ENCODE results near the gene MXD4.

The MXD4 gene, protein sequence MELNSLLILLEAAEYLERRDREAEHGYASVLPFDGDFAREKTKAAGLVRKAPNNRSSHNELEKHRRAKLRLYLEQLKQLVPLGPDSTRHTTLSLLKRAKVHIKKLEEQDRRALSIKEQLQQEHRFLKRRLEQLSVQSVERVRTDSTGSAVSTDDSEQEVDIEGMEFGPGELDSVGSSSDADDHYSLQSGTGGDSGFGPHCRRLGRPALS

DNA sequence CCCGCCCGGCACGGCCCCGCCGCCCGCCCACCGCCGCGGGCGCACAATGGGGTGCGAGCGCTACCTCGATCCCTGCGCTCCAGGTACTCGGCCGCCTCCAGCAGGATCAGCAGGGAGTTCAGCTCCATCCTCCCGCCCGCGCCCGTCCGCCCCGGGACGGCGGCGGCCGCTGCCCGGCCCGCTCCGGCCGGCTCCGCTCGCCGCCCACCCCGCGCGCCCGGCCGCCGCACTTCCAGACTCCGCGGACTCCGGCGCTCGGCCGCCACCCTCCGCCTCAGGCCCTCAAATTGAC is at the start of gene MXD4:
Gene MXD4 (minus strand): TSS at position 257 of the 292 bp plus-strand sequence. CDS start 129 bp downstream, at position 128.
- no peak for DNase-seq (ENCODE audit: low spot score)

DNA sequence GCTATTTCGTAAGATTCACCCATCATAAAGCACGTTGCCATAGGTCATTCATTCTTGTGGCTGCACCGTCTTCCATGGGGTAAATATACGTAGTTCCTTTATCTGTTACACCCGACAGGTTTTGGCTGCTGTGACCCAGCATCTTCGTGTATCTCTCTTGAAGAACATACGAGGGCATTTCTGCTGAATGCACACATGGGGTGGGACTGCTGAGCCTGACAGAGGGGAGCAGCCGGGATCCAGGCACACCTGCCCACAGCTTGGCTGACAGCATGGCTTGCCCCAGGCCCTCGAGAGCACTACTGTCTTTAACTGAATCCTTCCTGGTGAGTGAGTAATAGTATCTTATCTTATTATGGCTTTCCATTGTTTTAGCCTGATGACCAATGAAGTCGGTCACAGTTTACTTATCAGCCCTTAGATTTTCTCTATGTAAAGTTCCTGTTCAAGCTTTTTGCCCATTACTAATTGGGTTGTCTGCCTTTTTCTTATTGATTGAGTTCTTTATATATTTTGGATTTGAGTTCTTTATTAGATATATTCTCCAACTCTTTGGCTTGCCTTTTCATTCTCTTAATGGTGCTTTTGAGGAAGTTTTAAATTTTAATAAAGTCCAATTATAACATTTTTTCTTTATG is 45.0 kb upstream of the MXD4 start:
- DNase-seq (ENCODE audit: low spot score), result no peak

DNA sequence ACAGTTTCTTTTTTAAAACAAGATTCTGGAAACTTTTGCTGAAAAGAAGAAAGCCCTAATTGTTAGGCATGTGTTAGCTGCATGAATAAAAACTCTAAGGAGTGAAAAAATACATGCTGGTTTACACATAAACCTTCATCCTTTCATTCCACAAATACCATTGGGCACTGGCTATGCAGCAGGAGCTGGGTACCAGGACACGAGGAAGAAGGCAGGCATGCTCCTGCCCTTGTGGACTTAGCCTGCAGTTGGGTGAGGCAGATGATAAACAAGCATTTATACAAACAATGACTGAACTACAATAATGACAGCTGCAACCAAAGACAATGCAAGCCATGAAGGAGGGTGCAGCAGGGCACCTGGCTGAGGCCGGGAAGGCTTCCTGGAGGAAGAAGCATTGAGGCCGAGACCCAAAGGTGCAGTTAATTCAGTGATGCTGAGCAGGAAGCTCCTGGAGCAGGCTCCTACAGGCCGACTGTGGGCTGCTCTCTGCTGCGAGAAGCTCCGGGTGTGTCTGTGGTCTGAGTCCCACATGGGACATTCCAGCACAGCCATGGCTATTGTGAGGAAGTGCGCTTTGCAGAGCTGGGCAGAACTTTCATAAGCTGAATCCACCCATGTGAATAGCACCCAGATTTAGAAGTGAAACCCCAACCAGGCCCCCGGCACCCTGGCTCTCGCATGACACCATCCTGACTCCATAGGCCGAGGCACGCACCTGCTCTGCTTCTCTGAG is 44.0 kb upstream of the MXD4 start:
- no peak for DNase-seq (ENCODE audit: low spot score)

DNA sequence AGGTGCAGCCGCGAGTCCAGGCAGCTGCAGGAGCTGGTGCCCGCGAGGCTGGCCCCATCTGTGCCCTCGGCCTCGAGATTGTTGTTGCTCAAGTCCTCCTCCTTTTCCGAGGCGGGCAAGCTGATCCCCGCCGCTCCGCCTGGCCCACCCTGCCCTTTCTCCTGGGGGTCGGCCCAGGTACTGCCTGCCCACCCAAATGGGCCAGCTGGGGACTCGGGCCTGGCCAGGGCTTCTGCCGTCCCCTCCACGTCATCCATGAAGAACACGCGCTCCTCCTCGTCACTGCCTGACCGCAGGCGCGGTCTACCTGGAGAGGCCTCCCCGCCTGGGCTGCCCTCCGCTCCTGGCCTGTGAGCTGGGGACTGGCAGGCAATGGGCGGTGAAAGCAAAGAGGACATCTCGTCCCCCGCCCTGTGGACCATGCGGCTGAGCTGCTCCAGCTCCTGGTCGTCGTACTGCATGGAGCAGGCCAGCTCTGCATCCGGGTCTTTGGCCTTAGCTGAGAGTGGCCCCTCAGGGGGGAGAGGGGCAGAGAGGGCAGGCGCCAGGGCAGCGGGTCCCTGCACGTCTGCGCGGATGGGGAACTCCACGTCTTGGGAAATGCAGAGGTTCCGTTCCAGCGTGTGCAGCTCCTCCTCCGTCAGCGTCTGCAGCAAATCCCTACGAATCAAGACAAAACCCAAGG is 43.1 kb upstream of the MXD4 start:
- no peak for DNase-seq (ENCODE audit: low spot score)

DNA sequence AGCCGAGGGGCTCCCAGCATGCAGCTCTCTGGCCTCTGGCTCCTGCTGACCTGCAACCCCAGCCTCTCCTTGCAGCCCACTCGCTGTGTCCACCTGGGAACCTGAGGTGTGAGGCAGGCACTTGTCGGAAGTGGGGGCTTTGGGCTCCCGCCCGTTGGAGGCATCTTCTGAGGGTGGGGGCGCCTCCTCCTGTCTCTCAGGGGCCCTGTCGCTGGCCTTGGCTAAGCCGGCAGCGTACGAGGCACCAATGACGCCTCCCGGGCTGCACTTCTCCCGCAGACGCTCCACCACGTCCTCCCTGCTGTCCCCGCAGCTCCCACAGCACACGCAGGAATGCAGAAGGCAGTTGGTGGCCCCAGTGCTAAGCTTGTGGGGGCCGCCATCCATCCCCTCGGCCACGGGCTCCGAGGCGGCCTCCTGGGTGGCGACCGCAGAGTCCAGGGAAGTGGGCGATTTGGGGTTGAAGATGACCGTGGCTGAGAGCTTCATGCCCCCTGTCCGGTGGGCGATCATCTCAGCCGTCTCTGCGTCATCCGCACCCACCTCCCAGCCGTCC is 42.5 kb upstream of the MXD4 start:
- DNase-seq (ENCODE audit: low spot score), result no peak

DNA sequence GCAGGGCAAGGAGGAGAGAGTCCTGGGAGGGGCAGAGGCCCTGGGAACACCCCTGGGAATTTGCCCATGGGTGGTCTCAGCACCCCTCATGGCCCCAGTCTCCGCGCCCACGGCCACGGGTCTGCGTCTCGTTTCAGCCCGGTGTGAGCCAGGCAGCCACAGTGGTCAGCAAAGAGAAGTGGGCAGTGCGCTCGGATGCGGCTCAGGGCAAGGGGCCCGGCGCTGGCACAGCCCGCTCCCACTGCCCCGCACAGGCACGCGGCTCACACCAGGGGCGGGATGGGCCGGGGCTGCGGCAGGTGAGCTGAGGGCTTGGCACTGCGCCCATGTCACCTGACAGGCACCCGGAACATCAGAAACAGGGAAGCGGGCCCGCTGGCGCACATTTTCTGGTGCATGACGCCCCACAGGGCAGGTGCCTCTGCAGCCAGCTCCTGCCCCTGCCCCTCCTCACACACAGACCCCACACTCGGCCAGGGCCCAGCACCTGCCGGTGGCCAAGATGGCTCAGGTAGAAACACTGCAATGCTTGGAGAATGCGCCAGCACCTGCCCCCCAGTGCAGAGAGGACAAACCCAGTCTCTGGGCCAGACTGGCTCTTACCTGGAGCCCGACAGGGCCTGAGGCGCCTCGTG is 41.9 kb upstream of the MXD4 start:
- no peak for DNase-seq (ENCODE audit: low spot score)

DNA sequence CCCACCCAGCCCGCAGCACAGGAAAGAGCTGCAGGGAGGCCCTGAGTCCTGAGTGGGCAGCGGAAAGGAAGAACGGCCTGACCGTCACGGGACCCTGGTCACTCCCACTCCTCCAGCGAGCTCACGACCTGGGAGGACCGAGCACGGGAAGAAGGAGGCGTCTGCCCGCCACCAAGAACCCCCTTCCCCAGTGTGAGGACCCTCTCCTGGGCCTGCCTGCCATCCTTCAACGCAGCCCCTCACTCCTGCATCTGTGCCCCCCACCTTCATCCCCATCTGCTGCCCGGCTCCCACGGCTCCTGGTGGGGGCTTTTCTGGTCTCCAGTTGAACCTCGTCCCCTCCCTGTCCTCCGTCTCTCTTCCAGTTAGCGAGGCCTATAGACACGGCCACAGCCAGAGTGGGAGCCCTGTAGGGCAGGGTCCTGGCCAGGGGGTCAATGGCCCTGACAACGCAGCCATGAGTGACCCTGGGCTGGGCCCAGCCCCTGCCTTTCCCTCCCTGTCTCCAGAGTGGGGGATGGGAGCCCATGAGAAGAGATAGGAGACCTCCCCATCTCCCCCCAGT is 41.3 kb upstream of the MXD4 start:
- no peak for DNase-seq (ENCODE audit: low spot score)

DNA sequence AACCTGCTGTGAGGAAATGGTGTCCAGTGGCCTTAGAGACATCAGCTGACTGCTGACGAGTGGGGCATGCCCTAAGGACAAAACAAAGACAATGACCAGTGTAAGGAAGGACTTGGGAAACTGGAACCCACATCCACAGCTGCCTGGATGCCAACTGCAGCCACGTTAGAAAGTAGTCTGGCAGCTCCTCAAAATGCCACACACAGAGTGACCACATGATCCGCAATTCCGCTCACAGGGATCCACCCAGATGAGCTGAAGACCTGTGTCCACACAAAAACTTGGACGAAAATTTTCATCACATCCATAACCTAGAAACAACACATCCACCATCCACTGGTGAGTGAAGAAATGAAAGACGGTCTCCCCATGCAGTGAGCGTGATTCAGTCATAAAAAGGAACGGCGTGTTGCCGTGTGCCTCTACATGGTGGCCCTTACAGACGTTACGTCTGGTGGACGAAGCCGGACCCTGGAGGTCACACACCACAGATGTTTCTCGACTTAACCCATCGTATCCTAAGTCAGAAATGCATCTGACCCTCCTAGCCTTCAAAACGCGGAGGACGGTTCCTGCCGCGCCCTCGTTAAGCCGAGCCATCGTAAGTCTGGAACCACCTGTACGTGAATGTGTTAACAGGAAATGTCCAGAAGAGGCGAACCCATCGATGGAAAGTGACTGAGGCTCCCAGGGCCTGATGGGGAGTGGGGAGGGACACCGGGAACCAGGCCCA is 40.6 kb upstream of the MXD4 start:
- no peak for DNase-seq (ENCODE audit: low spot score)

DNA sequence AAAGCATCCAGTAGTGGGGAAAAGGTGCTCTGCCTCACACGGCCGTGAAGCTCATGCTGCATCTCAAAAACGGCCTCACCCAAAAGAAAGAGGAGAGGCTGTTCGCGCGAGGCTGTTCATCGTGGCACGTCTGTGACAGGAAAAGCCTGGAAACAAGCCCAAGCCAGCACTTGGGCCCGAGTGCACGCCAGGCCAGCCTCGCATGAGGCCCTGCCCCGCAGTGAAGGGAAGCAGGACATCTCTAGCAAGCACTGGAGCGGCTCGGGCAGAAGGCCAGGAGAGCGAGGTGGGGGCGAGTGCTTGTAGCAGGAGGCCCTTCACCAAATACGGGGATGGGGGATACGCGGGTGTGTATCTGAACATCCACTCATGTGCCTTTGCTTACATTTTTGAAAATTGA is 39.9 kb upstream of the MXD4 start:
- no peak for DNase-seq (ENCODE audit: low spot score)

DNA sequence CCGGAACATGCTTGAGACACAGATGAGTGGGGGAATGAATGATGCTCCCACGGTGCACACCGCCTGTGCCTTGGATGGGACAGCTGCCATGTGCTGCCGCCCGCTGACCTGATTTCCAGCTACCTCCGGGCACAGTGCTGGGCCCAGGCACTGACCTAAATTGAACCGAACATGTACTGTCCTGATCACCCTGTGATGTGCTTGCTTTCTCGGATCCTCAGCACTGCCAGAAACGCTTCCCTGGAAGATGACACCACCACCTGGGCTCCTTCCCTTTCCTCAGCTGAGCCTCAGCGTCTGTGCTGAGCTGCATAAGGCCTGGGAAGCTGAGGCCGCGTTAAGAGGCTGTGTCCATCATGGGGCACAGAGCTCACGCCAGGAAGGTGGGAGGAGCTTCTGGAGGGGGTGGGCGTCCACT is 39.3 kb upstream of the MXD4 start:
- DNase-seq (ENCODE audit: low spot score), result no peak

DNA sequence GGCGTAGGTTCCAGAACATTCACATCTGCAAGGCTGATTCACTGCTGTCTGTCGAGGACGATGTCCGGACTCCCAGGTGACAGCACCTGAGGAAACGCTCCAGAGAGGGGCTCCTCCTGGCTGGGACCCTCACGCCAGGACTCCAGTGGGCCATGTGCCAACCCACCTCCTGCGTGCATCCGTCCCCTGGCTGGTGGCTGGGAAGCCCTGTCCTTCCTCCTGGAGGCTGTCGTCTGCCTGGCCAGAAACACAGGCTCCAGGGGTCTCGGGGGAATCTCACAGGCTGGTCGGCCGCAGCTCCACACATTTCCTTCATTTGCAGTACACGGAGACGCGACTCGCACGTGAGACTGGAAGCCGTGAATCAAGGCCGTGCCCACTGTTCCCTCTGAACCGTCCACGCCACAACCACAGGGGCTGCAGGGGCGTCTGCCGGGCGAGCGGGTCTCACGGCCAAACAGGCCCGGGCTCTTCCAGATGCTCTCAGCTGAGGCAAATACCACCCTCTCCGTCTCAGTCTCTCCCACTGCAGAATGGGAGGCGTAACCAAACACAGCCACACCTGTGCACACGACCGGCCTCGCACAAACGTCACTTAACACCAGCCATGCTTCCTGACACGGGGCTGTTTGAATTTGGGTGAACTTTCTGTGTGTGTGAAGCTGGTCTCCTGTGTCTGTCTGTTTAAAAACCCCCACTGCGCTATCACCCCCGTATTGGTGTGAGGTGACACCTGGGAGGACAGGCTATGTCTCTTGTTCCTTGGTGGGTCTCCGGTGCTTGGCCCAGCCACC is 38.7 kb upstream of the MXD4 start:
- no peak for DNase-seq (ENCODE audit: low spot score)

DNA sequence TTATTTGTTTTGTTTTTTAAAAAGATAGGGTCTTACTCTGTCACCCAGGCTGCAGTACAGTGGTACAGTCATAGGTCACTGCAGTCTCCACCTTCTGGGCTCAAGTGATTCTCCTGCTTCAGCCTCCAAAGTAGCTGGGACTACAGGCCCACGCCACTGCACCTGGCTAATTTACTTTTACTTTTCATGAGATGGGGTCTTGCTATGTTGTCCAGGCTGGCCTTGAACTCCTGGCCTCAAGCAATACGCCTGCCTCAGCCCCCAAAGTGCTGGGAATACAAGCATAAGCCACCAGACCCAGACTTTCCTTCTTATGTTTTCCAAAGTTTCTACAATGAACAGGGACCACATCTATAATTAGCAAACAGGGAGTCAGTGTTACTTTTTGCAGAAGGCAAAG is 37.9 kb upstream of the MXD4 start:
- no peak for DNase-seq (ENCODE audit: low spot score)

DNA sequence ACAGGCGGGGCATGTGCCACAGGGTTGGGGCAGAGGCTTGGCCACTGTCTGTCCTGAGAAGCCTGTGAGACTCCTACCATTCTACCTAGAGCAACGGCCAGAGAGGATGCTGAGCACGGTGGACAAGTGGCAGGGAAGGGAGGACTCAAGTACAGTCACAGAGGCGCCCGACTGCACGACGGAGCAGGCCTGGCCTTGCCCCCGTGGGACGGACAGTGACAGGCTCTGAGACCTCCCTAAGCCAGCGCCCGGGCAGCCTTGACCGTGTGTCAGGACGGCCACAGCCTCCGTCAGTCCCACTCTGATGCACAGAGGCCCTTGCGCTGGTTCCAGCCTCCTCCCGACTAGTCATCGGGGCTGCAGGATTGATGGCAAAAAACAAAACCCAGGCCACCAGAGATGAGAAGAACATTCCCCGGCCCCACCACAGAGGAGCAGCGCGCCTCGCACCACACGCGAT is 36.7 kb upstream of the MXD4 start:
- DNase-seq (ENCODE audit: low spot score), result no peak

DNA sequence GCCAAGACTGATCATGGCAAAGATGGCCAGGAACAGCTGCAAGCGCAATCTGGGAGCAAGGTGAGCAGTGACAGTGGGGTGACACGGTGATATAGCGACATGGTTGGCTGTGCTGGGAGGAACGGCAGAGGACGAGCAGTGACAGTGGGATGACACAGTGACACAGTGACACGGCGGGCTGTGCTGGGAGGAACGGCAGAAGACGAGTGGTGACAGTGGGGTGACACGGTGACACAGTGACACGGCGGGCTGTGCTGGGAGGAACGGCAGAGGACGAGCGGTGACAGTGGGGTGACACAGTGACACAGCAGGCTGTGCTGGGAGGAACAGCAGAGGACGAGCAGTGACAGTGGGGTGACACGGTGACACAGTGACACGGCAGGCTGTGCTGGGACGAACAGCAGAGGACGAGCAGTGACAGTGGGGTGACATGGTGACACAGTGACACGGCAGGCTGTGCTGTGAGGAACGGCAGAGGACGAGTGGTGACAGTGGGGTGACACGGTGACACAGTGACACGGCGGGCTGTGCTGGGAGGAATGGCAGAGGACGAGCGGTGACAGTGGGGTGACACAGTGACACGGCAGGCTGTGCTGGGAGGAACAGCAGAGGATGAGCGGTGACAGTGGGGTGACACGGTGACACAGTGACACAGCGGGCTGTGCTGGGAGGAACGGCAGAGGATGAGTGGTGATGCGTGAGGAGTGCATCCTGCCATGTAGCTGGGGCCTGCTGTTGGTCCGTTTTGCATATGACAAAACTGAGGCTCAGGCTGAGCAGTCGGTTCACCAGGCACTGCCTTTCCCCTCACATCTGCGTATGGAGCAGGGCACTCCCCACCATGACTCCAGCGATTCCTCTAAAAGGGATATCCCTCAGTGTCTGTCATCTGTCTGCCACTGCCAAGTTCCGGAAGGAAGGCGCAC is 36.0 kb upstream of the MXD4 start:
- no peak for DNase-seq (ENCODE audit: low spot score)

DNA sequence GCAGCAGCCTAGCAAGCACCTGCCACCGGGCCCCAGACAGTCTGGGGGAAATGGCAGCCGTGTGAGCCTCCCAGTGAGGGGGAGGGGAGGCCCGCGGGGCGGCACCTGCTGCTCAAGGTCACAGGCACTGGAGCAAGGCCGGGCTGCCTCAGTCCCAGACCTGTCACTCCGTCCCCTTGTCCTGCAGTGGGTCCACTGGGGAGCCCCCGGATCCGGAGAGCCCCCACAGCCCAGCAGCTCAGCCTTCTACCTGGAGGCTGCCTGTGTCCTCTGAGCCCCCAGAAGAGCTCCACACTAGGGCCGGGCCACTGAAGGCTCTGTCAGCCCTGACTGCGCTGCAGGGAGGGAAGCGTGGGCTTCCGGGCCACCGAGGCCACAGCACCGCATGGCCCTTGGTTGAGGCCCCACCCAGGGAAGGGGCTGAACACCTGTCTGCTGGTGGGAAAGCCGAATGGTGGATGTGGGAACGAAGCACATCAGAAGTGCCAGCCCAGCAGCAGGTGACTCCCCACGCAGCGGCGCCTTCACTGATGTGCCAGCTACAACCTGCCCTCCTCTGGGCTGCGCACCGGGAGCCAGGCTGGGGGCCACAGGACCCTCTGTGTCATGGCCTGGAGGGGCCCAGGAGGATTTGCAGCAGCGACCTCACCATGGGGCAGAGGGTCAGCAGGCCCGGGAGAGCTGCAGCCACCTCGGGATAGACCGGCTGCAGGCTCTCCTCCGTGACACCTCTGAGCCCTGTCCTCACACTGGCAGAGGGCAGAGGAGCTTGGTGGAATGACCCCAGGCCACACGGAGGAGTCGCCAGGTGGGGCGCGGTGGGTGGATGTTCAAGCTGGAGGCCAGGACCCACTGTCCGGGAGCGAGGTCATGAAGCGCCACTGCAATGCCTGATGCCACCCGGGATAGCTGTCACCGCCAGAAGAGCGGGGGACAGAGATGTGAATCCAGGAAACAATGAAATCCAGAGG is 35.0 kb upstream of the MXD4 start:
- DNase-seq (ENCODE audit: low spot score), result no peak

DNA sequence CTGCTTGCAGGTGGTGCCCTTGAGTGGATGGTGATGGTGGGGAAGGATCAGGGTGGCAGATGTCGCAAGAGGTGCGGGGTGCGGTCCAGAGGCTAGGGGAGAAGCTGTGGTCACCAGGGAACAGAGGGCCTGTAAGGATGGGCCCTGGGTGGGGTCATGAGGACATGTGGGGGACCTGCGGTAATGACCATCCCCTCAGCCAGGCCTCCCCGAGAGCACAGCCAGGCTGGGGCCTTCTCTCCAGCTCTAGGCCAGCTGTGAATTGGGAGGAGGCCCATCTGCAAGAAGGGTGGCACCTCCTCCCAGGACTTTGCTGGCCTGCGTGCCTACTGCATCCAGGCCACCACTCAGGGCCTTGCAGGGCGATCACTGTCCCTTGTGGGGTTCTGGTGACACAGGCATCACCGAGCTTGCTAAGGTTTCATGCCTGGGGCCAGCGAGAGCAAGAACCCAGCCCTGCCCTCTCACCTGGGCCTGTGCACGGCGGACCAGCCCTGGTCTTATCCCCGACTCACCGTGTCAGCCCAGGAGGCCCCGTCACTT is 34.1 kb upstream of the MXD4 start:
- no peak for DNase-seq (ENCODE audit: low spot score)

DNA sequence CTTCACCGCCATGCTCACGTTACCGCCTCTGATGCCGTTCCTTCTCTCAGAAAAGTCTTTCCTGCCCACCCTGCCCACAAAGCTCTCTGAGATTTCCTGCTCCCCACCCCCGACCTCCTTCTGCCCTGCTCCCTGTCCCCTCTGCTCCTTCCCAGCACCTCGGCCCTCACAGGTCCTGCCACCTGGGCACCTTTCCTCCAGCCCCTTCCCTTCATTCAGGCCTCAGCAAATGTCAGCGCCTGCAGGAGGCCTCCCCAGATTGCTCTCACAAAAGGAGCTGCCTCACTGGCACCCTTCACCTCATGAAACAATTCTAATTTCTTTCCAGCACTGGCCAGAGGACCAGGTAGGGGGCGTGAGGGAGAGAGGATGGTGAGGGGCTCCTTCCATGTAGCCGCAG is 33.6 kb upstream of the MXD4 start:
- DNase-seq (ENCODE audit: low spot score), result no peak

DNA sequence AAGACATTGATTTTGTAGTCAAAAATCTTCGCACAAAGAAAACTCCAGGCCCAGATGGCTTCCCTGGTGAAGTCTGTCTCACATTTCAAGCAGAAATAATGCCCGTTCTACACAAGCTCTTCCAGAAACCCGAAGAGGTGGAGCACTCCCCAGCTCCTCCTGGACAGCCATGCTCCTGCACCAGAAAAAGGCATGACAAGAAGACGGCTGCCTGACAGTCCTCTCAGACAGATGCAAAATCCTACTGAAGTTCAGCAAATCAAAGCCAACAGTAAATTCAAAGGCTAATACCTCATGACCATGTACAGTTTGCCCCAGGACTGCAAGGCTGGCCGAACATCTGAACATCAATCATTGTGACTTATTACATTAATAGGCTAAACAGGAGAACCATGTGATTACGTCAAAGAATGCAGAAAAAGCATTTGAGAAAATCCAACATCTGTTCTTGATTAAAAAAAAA is 30.8 kb upstream of the MXD4 start:
- DNase-seq (ENCODE audit: low spot score), result no peak
